ENCODE measurements around the gene PIP4K2A.

The PIP4K2A gene

GRCh38 chr10:22714479-22715289 lies at the start of gene PIP4K2A:
Gene PIP4K2A, minus strand, starts transcription at chr10:22714578. Its CDS starts 252 bp downstream, at chr10:22714326.
- ATAC-seq: peak; percentile 75
- TF ChIP-seq CSRNP3 (CRISPR knock-in tag; IDR thresholded peaks at IDR 0.05) (no peak), ZC3H10 (CRISPR knock-in tag; IDR thresholded peaks at IDR 0.05) (no peak), RARB (CRISPR knock-in tag; IDR thresholded peaks at IDR 0.05) (no peak), TCF4 (CRISPR knock-in tag; IDR thresholded peaks at IDR 0.05; ENCODE audit: borderline replicate concordance) (no peak)

- TF ChIP-seq ZNF565 (CRISPR knock-in tag; conservative IDR thresholded peaks at IDR 0.05; ENCODE audit: low read depth) (no peak), TCF4 (CRISPR knock-in tag; IDR thresholded peaks at IDR 0.05; ENCODE audit: borderline replicate concordance) (no peak), CSRNP3 (CRISPR knock-in tag; IDR thresholded peaks at IDR 0.05) (no peak), CREB5 (CRISPR knock-in tag; IDR thresholded peaks at IDR 0.05; ENCODE audit: low read depth) (no peak), RARB (CRISPR knock-in tag; IDR thresholded peaks at IDR 0.05) (no peak), CSDC2 (CRISPR knock-in tag; IDR thresholded peaks at IDR 0.05) (no peak), GLIS3 (CRISPR knock-in tag; IDR thresholded peaks at IDR 0.05) (no peak), TOX (CRISPR knock-in tag; IDR thresholded peaks at IDR 0.05; ENCODE audit: borderline replicate concordance) (no peak), ZNF70 (CRISPR knock-in tag; IDR thresholded peaks at IDR 0.05) (no peak), BACH2 (CRISPR knock-in tag; IDR thresholded peaks at IDR 0.05; ENCODE audit: borderline replicate concordance) (no peak), ZFP3 (CRISPR knock-in tag; IDR thresholded peaks at IDR 0.05) (no peak), PATZ1 (CRISPR knock-in tag; IDR thresholded peaks at IDR 0.05; ENCODE audit: borderline replicate concordance) (no peak), ARNTL (CRISPR knock-in tag; IDR thresholded peaks at IDR 0.05; ENCODE audit: borderline replicate concordance, low read depth) (no peak)
- ATAC-seq: no peak
Observed at GRCh38 chr10:22761569-22762220, 47.3 kb upstream of the PIP4K2A start.

- TF ChIP-seq ZC3H10 (CRISPR knock-in tag; IDR thresholded peaks at IDR 0.05) (no peak), BACH2 (CRISPR knock-in tag; IDR thresholded peaks at IDR 0.05; ENCODE audit: borderline replicate concordance) (no peak), CSDC2 (CRISPR knock-in tag; IDR thresholded peaks at IDR 0.05) (no peak), TOX (CRISPR knock-in tag; IDR thresholded peaks at IDR 0.05; ENCODE audit: borderline replicate concordance) (no peak)
- no peak for ATAC-seq
Observed at GRCh38 chr10:22760025-22760424, 45.6 kb upstream of the PIP4K2A start.

- ATAC-seq: no peak
- TF ChIP-seq ISL1 (CRISPR knock-in tag; IDR thresholded peaks at IDR 0.05): no peak
- no peak for TF ChIP-seq PPARA (CRISPR knock-in tag; IDR thresholded peaks at IDR 0.05; ENCODE audit: borderline replicate concordance)
- TF ChIP-seq ZNF70 (CRISPR knock-in tag; IDR thresholded peaks at IDR 0.05): no peak
- no peak for TF ChIP-seq CSRNP3 (CRISPR knock-in tag; IDR thresholded peaks at IDR 0.05)
- no peak for TF ChIP-seq ZFP3 (CRISPR knock-in tag; IDR thresholded peaks at IDR 0.05)
- TF ChIP-seq SNAI2 (CRISPR knock-in tag; IDR thresholded peaks at IDR 0.05): no peak
- TF ChIP-seq CREB5 (CRISPR knock-in tag; IDR thresholded peaks at IDR 0.05; ENCODE audit: low read depth): no peak
- TF ChIP-seq ZNF565 (CRISPR knock-in tag; conservative IDR thresholded peaks at IDR 0.05; ENCODE audit: low read depth): no peak
- no peak for TF ChIP-seq RARB (CRISPR knock-in tag; IDR thresholded peaks at IDR 0.05)
- TF ChIP-seq PATZ1 (CRISPR knock-in tag; IDR thresholded peaks at IDR 0.05; ENCODE audit: borderline replicate concordance): no peak
Observed at GRCh38 chr10:22758867-22759266, 44.5 kb upstream of the PIP4K2A start.

Measured in SK-N-SH treated with all-trans-retinoic acid at 6 μM for 48 hours (cell line).